ENCODE measurements around the gene PSMC6.

DNA sequence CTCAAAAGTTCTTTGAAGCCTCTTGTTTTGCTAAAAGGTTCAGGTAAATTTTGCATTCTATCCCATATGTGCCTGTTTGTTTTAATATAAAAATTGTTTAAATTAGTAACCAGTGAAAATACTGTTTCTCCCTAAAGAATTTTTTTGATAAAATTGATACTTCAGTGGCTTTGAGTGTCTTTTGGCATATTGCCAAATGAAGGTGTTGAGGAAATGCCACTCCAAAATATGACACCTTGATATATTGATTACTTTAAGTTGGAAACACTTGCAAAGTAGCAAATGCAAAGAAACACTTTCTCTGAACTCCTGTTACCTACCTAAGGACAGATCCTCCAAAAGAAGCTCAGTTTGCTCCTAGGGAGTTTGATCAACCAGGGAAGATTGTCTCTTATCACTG, 31.4 kb downstream of the PSMC6 start:
- TF ChIP-seq, protein P1, sequence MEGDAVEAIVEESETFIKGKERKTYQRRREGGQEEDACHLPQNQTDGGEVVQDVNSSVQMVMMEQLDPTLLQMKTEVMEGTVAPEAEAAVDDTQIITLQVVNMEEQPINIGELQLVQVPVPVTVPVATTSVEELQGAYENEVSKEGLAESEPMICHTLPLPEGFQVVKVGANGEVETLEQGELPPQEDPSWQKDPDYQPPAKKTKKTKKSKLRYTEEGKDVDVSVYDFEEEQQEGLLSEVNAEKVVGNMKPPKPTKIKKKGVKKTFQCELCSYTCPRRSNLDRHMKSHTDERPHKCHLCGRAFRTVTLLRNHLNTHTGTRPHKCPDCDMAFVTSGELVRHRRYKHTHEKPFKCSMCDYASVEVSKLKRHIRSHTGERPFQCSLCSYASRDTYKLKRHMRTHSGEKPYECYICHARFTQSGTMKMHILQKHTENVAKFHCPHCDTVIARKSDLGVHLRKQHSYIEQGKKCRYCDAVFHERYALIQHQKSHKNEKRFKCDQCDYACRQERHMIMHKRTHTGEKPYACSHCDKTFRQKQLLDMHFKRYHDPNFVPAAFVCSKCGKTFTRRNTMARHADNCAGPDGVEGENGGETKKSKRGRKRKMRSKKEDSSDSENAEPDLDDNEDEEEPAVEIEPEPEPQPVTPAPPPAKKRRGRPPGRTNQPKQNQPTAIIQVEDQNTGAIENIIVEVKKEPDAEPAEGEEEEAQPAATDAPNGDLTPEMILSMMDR (IDR thresholded peaks at IDR 0.05) = no peak
- TF ChIP-seq POLR2A (IDR thresholded peaks at IDR 0.05) = no peak
- TF ChIP-seq POLR2AphosphoS5 (IDR thresholded peaks at IDR 0.05) = no peak
- TF ChIP-seq EP300 (IDR thresholded peaks at IDR 0.05) = no peak

Measured in gastroesophageal sphincter (tissue), 3 donors.